Measurements from ENCODE around the gene AP1G1.
"Not testable (repeated sequence)": the region's sequence is repeated elsewhere in the genome, so short reads cannot be mapped to it uniquely, and the experiment has no call there.

Gene AP1G1

GRCh38 chr16:71808593-71809459 lies at the start of gene AP1G1:
AP1G1 (minus strand) TSS chr16:71808834; CDS start chr16:71789479, 19,355 bp downstream.
- peak; percentile 94 for DNase-seq

GRCh38 chr16:71855937-71856662 lies 47.5 kb upstream of the AP1G1 start:
- DNase-seq, result peak; percentile 62

DNA sequence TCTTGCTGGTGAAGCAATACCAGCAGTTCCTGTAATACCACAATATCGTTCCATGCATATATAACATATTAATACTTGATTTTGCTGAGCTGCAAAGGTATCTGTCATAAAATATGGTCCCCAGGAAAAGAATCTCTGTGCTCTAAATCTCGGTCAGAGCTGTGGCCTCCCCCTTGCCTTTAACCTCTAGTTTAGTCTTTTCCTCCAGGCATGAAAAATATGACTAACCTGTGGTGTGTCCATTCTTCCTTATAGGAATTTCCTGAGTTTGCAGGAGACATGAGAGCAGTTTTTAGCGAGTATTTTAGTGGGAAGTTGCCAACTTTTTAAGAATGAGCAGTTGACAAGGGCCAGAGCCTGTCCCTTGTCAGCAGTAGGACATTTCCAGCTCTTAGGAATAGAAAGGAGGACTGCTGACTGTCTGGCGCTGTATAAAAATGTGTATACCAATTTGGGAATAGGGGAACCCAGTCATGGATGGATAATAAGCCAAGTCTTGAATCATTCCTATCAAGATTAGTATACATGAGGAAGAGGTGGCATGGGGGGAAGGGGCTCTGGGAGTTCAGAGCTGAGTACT lies 45.8 kb upstream of the AP1G1 start:
- no peak for DNase-seq

DNA sequence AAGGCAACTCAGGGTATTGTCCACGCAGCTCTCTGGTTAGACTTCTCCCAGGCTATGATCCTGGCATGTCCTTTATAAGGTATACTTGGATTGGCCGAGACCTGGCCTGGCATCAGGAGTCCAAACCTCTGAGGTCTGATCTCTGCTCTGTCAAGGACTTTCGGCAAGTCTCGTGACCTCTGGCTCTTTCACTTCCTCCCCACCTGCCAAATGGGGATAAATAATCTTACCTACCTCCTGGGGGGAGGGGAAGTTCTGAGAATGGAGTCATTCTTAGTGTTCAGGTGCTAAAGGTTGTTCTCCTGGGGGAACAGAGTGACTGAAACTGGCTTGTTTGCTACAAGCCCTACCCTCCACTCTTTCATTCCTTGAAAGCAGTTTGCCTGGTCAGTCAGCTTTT lies 44.8 kb upstream of the AP1G1 start:
- no peak for DNase-seq

GRCh38 chr16:71852561-71852960 lies 43.9 kb upstream of the AP1G1 start:
- DNase-seq, result no peak

GRCh38 chr16:71852158-71852557 lies 43.5 kb upstream of the AP1G1 start:
- DNase-seq, result no peak

DNA sequence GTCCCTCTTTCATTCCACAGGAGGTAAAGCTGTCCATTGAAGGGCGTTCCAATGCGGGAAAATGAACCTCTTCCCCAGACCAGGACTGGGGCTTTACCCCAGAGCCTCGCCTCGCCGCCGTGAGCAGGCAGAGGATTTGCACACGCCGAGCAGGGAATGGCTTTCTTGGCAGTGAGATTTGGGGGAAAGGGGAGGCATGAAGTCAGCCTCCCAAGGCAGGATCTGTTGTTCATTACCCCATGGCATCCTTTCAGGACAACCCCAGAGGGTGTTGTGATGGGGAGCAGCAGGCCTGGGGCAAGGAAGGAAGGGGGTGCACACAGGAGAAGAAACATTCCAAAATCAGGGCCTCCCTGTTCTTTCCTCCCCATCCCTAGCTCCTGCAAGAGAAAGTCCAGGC lies 43.1 kb upstream of the AP1G1 start:
- no peak for DNase-seq

- DNase-seq, result no peak
Measured at GRCh38 chr16:71848622-71849021, 40.0 kb upstream of the AP1G1 start.

GRCh38 chr16:71847096-71847495 lies 38.5 kb upstream of the AP1G1 start:
- no peak for DNase-seq

DNA sequence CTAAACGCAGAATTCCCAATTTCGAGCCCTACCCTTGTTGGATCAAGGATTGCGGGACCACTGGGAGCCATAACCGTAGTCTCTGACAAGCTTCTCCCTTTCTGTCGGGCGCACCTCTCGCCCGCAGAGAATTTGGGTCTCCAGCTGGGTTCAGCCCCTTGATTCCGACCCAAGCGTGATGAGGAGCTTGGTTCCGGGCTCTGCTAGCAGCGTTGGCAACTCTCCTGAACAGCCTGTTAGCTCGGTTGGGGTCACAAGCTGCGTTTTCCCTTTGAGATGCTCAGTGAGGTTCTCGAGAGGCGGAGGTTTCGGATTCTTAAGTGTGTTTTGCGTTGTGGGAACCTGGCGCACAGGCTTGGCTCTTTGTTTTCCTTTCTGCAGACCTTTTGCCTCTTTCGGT lies 37.8 kb upstream of the AP1G1 start:
- peak; percentile 60 for DNase-seq

GRCh38 chr16:71845639-71846430 lies 37.2 kb upstream of the AP1G1 start, which contains the start of gene ATXN1L:
ATXN1L (plus strand) TSS chr16:71845976; CDS start chr16:71849741, 3,765 bp downstream.
- DNase-seq, result peak; percentile 99

DNA sequence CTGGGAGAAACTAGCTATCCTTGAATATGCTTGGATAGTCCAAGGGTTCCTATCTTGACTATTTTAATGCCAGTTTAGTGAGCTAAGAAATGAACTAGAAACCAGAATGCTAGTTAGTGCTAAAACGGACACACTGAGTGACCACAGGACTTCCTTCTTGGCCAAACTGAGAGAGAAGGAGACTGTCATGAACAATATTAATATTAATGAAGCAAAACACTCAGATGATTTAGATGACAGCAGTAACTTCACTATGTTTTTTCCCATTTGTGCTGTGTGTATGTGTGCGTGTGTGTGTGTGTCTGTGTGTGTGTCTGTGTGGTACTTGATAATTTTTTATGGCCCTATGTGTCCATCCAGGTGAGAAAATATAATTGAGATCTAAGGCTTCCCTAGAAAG lies 34.9 kb upstream of the AP1G1 start:
- no peak for DNase-seq

DNA sequence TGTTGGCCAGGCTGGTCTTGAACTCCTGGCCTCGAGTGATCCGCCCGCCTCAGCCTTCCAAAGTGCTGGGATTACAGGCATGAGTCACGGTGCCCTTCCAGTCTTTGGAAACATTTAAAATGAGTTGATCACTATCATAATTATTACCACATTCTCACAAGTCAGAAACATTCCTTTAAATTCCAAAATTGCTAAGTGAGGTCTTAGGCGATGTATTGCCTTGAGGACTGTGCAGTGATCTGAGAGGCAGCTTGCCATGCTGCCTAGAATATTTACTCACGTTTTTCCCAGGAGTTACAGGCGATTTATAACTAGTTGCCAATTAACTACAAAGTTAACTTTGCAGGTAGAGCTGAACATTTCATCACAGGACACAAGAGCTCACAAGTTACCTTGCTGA lies 31.4 kb upstream of the AP1G1 start:
- DNase-seq, result no peak

DNA sequence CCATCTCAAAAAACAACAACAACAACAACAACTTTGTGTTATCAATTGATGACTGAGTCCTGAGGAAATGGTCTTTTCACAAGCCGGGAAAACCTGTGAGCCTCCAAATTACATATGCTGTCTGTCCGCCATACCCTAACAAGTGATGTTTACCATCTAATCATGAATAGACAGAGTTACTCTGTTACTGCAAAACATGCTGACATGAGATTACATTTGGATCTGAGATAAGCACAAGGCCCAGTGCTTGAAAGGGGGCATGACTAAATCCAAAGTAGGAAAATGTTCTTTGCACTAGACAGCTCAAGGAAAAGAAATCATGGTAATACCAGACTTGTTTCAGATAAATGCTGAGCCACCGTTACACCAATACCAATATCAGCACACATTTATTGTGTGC lies 28.5 kb upstream of the AP1G1 start:
- no peak for DNase-seq

GRCh38 chr16:71834291-71834690 lies 25.7 kb upstream of the AP1G1 start:
- no peak for DNase-seq

- DNase-seq, result not testable (repeated sequence)
Measured at GRCh38 chr16:71832112-71832511, 23.5 kb upstream of the AP1G1 start.

GRCh38 chr16:71831698-71832097 lies 23.1 kb upstream of the AP1G1 start:
- DNase-seq, result not testable (repeated sequence)

DNA sequence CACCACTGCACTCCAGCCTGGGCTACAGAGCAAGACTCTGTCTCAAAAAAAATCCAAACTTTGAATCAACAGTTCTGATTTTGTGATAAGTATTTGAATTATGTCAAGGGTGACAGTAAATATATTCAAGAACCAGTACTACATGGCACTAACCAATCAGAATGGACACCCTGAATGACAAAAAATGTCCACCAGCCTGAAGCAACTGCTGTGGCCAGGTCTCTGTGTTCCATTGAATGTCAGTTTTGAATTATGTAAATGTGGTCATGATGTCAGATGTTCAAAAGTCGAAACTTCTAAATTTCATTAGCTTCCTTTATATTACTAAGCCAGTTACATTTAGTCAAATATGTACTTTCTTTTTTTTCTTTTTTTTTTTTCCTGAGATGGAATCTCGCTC lies 21.7 kb upstream of the AP1G1 start:
- DNase-seq, result no peak

DNA sequence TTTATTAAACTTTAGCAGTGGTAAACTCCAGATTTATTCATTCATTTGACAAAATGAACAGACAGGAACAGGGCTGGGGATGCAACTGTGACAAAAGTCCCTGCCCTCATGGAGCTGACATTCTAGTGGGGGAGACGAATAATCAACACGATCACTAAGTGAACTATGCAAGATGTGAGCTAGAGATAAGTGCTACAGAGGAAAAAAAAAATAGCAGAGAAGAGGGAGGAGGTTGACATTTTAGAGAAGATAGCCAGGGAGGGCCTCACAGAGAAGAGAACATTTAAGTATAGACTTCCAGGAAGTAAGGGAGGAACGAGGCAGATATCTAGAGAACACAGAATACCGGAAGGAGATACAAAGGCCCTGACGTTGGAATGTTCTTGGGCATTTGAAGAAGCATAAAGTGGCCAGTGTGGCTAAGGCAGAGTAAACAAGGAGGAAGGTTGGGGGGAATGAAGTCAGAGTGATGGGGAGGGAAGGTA lies 17.9 kb upstream of the AP1G1 start:
- no peak for DNase-seq

- not testable (repeated sequence) for DNase-seq
Measured at GRCh38 chr16:71817155-71817500, 8.5 kb upstream of the AP1G1 start.

GRCh38 chr16:71811261-71811803 lies 2.7 kb upstream of the AP1G1 start:
- peak; percentile 40 for DNase-seq

DNA sequence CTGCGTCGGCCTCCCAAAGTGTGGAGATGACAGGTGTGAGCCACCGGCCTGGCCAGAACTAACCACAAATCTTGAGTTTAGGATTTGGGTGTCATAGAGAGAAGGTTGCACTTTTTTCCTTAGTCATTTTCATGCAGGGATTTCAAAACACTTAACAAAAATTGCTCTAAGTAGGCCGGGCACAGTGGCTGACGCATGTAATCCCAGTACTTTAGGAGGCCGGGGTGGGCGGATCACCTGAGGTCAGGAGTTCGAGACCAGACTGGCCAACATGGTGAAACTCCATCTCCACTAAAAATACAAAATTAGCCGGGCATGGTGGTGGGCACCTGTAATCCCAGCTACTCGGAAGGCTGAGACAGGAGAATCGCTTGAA lies 1.5 kb upstream of the AP1G1 start:
- DNase-seq, result peak; percentile 44
